Measurements from ENCODE around the gene ETV3. TPM values are rescaled to one million over a fixed set of nuclear protein-coding genes. Genes with fewer than 3 reads are reported as not detected.

The ETV3 gene
- total RNA-seq, 4 donors from 2014 or later: 81.2 to 117 (median 91.0) TPM

GRCh38 chr1:157090196-157090647 is 48.0 kb downstream of the ETV3 start:
- peak; percentile 86 to 97 for DNase-seq (ENCODE audit: low spot score in 2 of 2)
- TF ChIP-seq POLR2A (IDR thresholded peaks at IDR 0.05) (no peak), CTCF (IDR thresholded peaks at IDR 0.05) (peak in 1 of 3 donors; percentile 74)
- WGBS, 2 donors: 10 to 17% methylated on average over 10 of the region's 10 CpGs
- intact Hi-C loops (cut with DNase I; ENCODE audit: low total_unique reads): no loop called here
- H3K4me3 ChIP-seq (ENCODE audit: low read depth, poor library complexity, severe bottlenecking): no peak overlapping the region

DNA sequence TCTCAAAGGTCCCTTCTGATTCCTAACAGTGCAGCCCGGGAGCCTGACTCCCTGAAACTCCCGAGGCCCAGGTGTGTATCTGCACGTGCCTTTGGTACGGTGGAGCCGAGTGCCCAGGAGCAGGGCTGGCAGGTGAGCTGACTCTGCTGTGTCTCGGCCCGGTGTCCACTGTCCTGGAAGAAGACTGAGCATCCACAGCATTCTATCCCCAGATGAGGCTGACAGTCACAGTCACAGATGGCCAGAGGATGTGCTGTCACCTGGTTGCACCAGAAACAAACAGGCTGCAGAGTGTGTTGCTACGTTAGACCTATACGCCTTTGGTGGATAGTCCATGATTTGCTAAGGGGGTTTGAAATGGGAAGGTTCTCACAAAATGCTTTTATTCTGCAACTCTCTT is 48.4 kb downstream of the ETV3 start:
- WGBS, 2 donors: 76 to 83% methylated on average over 7 to 9 of the region's 9 CpGs
- peak in 1 of 2 donors; percentile 83 for DNase-seq (ENCODE audit: low spot score in 2 of 2)
- TF ChIP-seq POLR2A (IDR thresholded peaks at IDR 0.05) (no peak), CTCF (IDR thresholded peaks at IDR 0.05) (no peak)
- intact Hi-C loops (cut with DNase I; ENCODE audit: low total_unique reads): no loop called here
- H3K4me3 ChIP-seq (ENCODE audit: low read depth, poor library complexity, severe bottlenecking): no peak overlapping the region

DNA sequence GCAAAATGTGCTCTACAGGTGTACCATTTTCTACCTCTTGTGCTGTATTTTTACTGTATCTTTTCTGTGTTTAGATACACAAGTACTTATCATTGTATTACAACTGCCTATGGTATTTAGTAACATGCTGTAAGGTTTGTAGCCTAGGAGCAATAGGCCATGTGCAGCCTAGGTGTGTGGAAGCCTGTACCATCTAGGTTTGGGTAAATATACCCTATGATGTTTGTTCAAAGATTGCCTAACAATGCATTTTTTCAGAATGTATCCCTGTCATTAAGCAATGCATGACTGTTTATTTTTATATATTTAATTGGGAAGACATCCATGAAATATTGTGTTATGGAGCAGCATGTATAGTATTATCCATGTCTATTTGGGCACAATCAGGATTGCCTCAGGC is 49.6 kb downstream of the ETV3 start:
- no peak overlapping the region for H3K4me3 ChIP-seq (ENCODE audit: low read depth, poor library complexity, severe bottlenecking)
- no peak for DNase-seq (ENCODE audit: low spot score in 2 of 2)
- TF ChIP-seq CTCF (IDR thresholded peaks at IDR 0.05) (no peak), POLR2A (IDR thresholded peaks at IDR 0.05) (no peak)
- intact Hi-C loops (cut with DNase I; ENCODE audit: low total_unique reads): no loop called here

DNA sequence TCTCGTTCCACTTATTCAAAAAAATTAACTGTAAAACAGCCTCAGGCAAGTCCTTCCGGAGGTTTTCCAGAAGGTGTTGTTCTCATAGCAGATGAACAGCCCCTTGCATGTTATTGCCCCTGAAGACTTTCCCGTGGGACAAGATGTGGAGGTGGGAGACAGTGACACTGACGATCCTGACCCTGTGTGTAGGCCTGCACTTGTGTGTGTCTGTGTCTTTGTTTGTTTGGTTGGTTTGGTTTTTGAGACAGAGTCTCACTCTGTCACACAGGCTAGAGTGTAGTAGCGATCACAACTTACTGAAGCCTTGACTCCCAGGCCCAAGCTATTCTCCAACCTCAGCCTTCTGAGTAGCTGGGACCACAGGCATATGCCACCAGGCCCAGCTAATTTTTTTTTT is 51.2 kb downstream of the ETV3 start:
- H3K4me3 ChIP-seq (ENCODE audit: low read depth, poor library complexity, severe bottlenecking): no peak overlapping the region
- TF ChIP-seq POLR2A (IDR thresholded peaks at IDR 0.05) (no peak), CTCF (IDR thresholded peaks at IDR 0.05) (no peak)
- 83 to 85% methylated on average over 5 of the region's 5 CpGs for WGBS, 2 donors
- intact Hi-C loops (cut with DNase I; ENCODE audit: low total_unique reads): no loop called here
- no peak for DNase-seq (ENCODE audit: low spot score in 2 of 2)

DNA sequence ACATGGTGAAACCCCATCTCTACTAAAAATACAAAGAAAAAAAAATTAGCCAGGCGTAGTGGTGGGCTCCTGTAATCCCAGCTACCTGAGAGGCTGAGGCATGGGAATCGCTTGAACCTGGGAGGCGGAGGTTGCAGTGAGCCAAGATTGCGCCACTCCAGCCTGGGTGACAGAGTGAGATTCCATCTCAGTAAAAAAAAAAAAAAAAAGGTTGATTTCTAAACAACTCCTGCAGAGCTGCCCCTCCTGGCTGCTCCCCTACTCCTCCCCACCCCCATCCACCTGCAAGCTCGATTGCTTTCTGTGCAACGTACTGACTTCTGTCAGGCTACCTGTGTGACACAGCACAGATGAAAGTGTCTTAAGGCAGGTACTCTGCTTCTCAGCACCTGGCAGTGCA is 51.9 kb downstream of the ETV3 start:
- H3K4me3 ChIP-seq (ENCODE audit: low read depth, poor library complexity, severe bottlenecking): no peak overlapping the region
- DNase-seq (ENCODE audit: low spot score in 2 of 2): peak in 1 of 2 donors; percentile 59
- 80 to 87% methylated on average over 6 of the region's 6 CpGs for WGBS, 2 donors
- intact Hi-C loops (cut with DNase I; ENCODE audit: low total_unique reads): no loop called here
- TF ChIP-seq CTCF (IDR thresholded peaks at IDR 0.05) (no peak), POLR2A (IDR thresholded peaks at IDR 0.05) (no peak)

DNA sequence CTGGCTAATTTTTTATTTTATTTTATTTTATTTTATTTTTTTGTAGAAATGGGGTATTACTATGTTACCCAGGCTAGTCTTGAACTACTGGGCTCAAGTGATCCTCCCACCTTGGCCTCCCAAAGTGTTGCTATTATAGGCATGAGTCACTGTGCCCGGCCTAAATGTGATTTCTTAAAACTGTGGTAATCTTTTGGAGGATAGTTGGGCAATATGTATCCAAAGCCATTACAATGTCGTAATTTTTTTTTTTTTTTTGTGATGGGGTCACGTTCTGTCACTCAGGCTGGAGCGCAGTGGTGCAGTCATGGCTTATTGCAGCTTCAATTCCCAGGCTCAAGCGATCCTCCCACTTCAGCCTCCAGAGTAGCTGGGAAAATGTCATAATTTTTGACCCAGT is 52.8 kb downstream of the ETV3 start:
- 81 to 89% methylated on average over 5 of the region's 5 CpGs for WGBS, 2 donors
- TF ChIP-seq POLR2A (IDR thresholded peaks at IDR 0.05) (no peak), CTCF (IDR thresholded peaks at IDR 0.05) (no peak)
- H3K4me3 ChIP-seq (ENCODE audit: low read depth, poor library complexity, severe bottlenecking): no peak overlapping the region
- peak in 1 of 2 donors; percentile 31 for DNase-seq (ENCODE audit: low spot score in 2 of 2)
- intact Hi-C loops (cut with DNase I; ENCODE audit: low total_unique reads): no loop called here
